Neural progenitor cell (in vitro differentiated cells): ENCODE results near the gene MTMR12.

Source experiments
- EZH2 ChIP-seq: fragments of 200-600 bp; sonication (generic); IDR thresholded peaks from 2 replicates; pipeline ENCODE4 v1.6.1; 2017; ENCODE audit warnings: antibody characterized with exemption, mild to moderate bottlenecking, moderate library complexity
- EZH2phosphoT487 ChIP-seq: fragments of 200-600 bp; sonication (generic); IDR thresholded peaks from 2 replicates; pipeline ENCODE4 v1.6.1; 2017; ENCODE audit warnings: antibody characterized with exemption
- TF ChIP-seq, protein P1 (sequence below): fragments of 200-600 bp; sonication (generic); IDR thresholded peaks from 2 replicates; pipeline ENCODE4 v1.5.1; 2017; ENCODE audit warnings: antibody characterized with exemption, mild to moderate bottlenecking

DNA sequence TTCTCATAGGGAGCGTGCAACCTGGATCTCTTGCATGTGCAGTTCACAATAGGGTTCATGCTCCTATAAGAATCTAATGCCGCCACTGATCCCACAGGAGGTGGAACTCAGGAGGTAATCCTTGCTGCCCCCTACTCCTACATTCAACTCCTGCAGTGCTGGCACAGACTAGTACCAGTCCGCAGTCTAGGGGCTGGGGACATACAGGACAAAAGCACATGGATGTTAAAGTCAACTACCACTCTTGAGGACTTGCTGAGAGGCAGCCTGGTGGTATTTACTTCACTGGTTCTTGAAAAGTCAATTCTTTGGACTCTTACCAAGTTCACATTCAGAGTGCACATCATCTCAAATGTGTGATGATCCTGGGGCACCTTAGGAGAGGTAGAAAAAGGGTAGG lies 33.0 kb downstream of the MTMR12 start:
- TF ChIP-seq, protein P1, sequence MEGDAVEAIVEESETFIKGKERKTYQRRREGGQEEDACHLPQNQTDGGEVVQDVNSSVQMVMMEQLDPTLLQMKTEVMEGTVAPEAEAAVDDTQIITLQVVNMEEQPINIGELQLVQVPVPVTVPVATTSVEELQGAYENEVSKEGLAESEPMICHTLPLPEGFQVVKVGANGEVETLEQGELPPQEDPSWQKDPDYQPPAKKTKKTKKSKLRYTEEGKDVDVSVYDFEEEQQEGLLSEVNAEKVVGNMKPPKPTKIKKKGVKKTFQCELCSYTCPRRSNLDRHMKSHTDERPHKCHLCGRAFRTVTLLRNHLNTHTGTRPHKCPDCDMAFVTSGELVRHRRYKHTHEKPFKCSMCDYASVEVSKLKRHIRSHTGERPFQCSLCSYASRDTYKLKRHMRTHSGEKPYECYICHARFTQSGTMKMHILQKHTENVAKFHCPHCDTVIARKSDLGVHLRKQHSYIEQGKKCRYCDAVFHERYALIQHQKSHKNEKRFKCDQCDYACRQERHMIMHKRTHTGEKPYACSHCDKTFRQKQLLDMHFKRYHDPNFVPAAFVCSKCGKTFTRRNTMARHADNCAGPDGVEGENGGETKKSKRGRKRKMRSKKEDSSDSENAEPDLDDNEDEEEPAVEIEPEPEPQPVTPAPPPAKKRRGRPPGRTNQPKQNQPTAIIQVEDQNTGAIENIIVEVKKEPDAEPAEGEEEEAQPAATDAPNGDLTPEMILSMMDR: no peak
- TF ChIP-seq EZH2 (no peak), EZH2phosphoT487 (no peak)
